Gastrocnemius medialis (tissue), 4 donors: ENCODE measurements around the gene YWHAE. TPM values are rescaled to one million over a fixed set of nuclear protein-coding genes. Genes with fewer than 3 reads are reported as not detected.
A peak's percentile ranks its signal among the peaks of the same experiment; 100 is the strongest.

ENCODE experiments used
- ATAC-seq, 2 donors: fragments of 150-250 bp; one replicate each; pipeline ENCODE4 v1.9.1; 2016
- DNase-seq, 2 donors: peaks; one replicate each; pipeline ENCODE4 v3.0.0-alpha.2; 2019
- H3K27ac ChIP-seq, 4 donors: fragments of 200-600 bp; sonication (generic); 1 replicate in 1 of 4; 2 replicates in 3 of 4; pipeline ENCODE4 v1.5.1; 2016 to 2018; ENCODE audit warnings: mild to moderate bottlenecking in 2 of 4, moderate library complexity in 1 of 4
- H3K27me3 ChIP-seq, 3 donors: fragments of 200-600 bp; sonication (generic) in 2 of 3; 1 replicate in 1 of 3; 2 replicates in 2 of 3; pipeline versions ENCODE4 v1.5.1 to v1.6.0; 2016 to 2019; ENCODE audit warnings: mild to moderate bottlenecking in 1 of 3, moderate library complexity in 1 of 3
- H3K36me3 ChIP-seq, 2 donors: fragments of 200-600 bp; sonication (generic) in 1 of 2; one replicate each; pipeline ENCODE4 v1.5.1; 2017 to 2018
- H3K4me1 ChIP-seq, 2 donors: fragments of 200-600 bp; sonication (generic) in 1 of 2; one replicate each; pipeline ENCODE4 v1.5.1; 2016 to 2017; ENCODE audit warnings: mild to moderate bottlenecking in 2 of 2
- H3K4me3 ChIP-seq, 4 donors: fragments of 200-600 bp; sonication (generic) in 3 of 4; 1 replicate in 1 of 4; 2 replicates in 3 of 4; pipeline ENCODE4 v1.5.1; 2016 to 2019; ENCODE audit warnings: mild to moderate bottlenecking in 2 of 4
- H3K9me3 ChIP-seq, 3 donors: fragments of 200-600 bp; sonication (generic) in 2 of 3; 1 replicate in 1 of 3; 2 replicates in 2 of 3; pipeline ENCODE4 v1.5.1; 2016 to 2019
- CTCF ChIP-seq, 5 experiments: fragments of 450-650 bp in 3 of 5; fragments of 200-600 bp in 2 of 5; sonication (generic) in 2 of 5; IDR thresholded peaks in 4 of 5; conservative IDR thresholded peaks in 1 of 5; 1 replicate in 4 of 5; 2 replicates in 1 of 5; pipeline ENCODE4 v1.5.1; 2016 to 2019; ENCODE audit warnings: antibody characterized with exemption in 5 of 5, mild to moderate bottlenecking in 3 of 5, moderate library complexity in 3 of 5
- POLR2A ChIP-seq, 2 donors: fragments of 450-650 bp; IDR thresholded peaks; one replicate each; pipeline ENCODE4 v1.6.1; 2017; ENCODE audit warnings: antibody characterized with exemption in 2 of 2, mild to moderate bottlenecking in 2 of 2, moderate library complexity in 2 of 2
- in situ Hi-C, 4 donors: fragments of 200-750 bp; cut with MboI; loops; one replicate each; pipeline versions ENCODE4 v1.15.0 to v1.8.0; 2017; ENCODE audit warnings: low sequenced_read_pairs in 4 of 4
- intact Hi-C: fragments of 100-400 bp; cut with DNase I; formaldehyde crosslinking; loops from one replicate; pipeline ENCODE4 v1.15.1; 2023; ENCODE audit warnings: low total_unique reads
- total RNA-seq, 4 donors: library from RNA; depleted of rRNA; stranded (reverse); fragments of >200 nt; gene quantifications; one replicate each; pipeline versions ENCODE4 v1.1.0 to v1.2.3, GENCODE V29; 2016

YWHAE gene
- total RNA-seq, 4 donors from 2014 or later, result 915 to 1,814 (median 1,174) TPM

- ATAC-seq (peak; percentile 47 to 66), DNase-seq (peak; percentile 21 to 28)
- TF ChIP-seq POLR2A (IDR thresholded peaks at IDR 0.05) (no peak), CTCF (IDR thresholded peaks at IDR 0.05 in 4 of 5, conservative IDR thresholded peaks at IDR 0.05 in 1 of 5) (no peak)
- H3K27ac ChIP-seq, result peak overlapping the region in 3 of 4 donors; percentile 48 to 67 (median 52)
- no peaks in the 10 kb centered on the region for H3K9me3 ChIP-seq
- H3K4me1 ChIP-seq, result no peaks in the 10 kb centered on the region
- peaks cover 14 to 31% (median 25%) of the 10 kb centered on the region in 3 donors for H3K27me3 ChIP-seq
- H3K4me3 ChIP-seq, result no peak overlapping the region
- no peaks in the 10 kb centered on the region for H3K36me3 ChIP-seq
- intact Hi-C loops (no loop called here), in situ Hi-C loops (no loop called here)
Observed at GRCh38 chr17:1299552-1300370, 100.3 kb downstream of the YWHAE start.

GRCh38 chr17:1298606-1299005 is 101.4 kb downstream of the YWHAE start:
- DNase-seq, result no peak
- Histone ChIP-seq H3K27ac (no peak overlapping the region), H3K4me3 (no peak overlapping the region), H3K9me3 (no peaks in the 10 kb centered on the region), H3K27me3 (peaks cover 14 to 25% (median 22%) of the 10 kb centered on the region in 3 donors), H3K4me1 (no peaks in the 10 kb centered on the region), H3K36me3 (no peaks in the 10 kb centered on the region)
- intact Hi-C loops, result no loop called here
- in situ Hi-C loops, result no loop called here
- no peak for ATAC-seq
- TF ChIP-seq CTCF (IDR thresholded peaks at IDR 0.05 in 4 of 5, conservative IDR thresholded peaks at IDR 0.05 in 1 of 5), result no peak
- TF ChIP-seq POLR2A (IDR thresholded peaks at IDR 0.05), result no peak

Other genes with a start within 250 kb of the YWHAE start
- 10 to 100 TPM in 3 of 4 donors, 1 to 10 TPM in 1; 9.7 to 15.4 (median 12.8) TPM for gene ABR, start 220.2 kb downstream of the YWHAE start, total RNA-seq
- not detected for gene BHLHA9, start 129.8 kb downstream of the YWHAE start, total RNA-seq
- 1 to 10 TPM in 1 of 4 donors, under 1 TPM in 3; 0.53 to 1.1 (median 0.89) TPM for gene TRARG1, start 120.6 kb downstream of the YWHAE start, total RNA-seq
- gene CRK, start 56.0 kb upstream of the YWHAE start, total RNA-seq, result 10 to 100 TPM; 48.6 to 64.6 (median 56.7) TPM
- gene MYO1C, start 92.5 kb upstream of the YWHAE start, total RNA-seq, result 10 to 100 TPM; 24.8 to 76.6 (median 58.6) TPM
- 100 to 1,000 TPM; 102 to 196 (median 114) TPM for gene INPP5K, start 116.4 kb upstream of the YWHAE start, total RNA-seq
- gene PITPNA, start 162.6 kb upstream of the YWHAE start, total RNA-seq, result 10 to 100 TPM in 3 of 4 donors, 1 to 10 TPM in 1; 9.4 to 24.3 (median 19.6) TPM
- gene SLC43A2, start 228.6 kb upstream of the YWHAE start, total RNA-seq, result 10 to 100 TPM; 26.9 to 96.9 (median 55.2) TPM
- gene SCARF1, start 245.5 kb upstream of the YWHAE start, total RNA-seq, result 10 to 100 TPM in 1 of 4 donors, 1 to 10 TPM in 3; 4.1 to 15.1 (median 5.7) TPM
- 10 to 100 TPM; 45.5 to 94.7 (median 58.9) TPM for gene RILP, start 249.6 kb upstream of the YWHAE start, total RNA-seq